GM12891 (cell line): Measurements from ENCODE around the gene SURF4.
A peak's percentile ranks its signal among the peaks of the same experiment; 100 is the strongest.

Experiments used
- POLR2A ChIP-seq: IDR thresholded peaks from 2 replicates; pipeline ENCODE4 v1.6.1; 2011; ENCODE audit warnings: low read depth, low read length, control low read depth
- POLR2AphosphoS5 ChIP-seq: IDR thresholded peaks from 2 replicates; pipeline ENCODE4 v1.6.1; 2011; ENCODE audit warnings: low read depth, low read length, control low read depth
- TAF1 ChIP-seq: IDR thresholded peaks from 2 replicates; pipeline ENCODE4 v1.6.1; 2011; ENCODE audit warnings: low read depth, low read length, control low read depth

GRCh38 chr9:133327834-133328484, 47.9 kb downstream of the SURF4 start:
- peak; percentile 33; the same call in 1 of the 2 replicates for TF ChIP-seq POLR2A
- TF ChIP-seq POLR2AphosphoS5, result peak; percentile 59
- TF ChIP-seq TAF1, result no peak
